Muscle layer of colon (tissue), 2 donors: ENCODE results near the gene GALP.
"Not testable (repeated sequence)": the region's sequence is repeated elsewhere in the genome, so short reads cannot be mapped to it uniquely, and the experiment has no call there.

Experiments
- H3K27ac ChIP-seq: one replicate; pipeline ENCODE4 v1.7.0; 2013; ENCODE audit warnings: low read depth, mild to moderate bottlenecking, low read length, moderate library complexity
- H3K27me3 ChIP-seq, 2 donors: one replicate each; pipeline ENCODE4 v1.7.0; 2013; ENCODE audit warnings: low read length in 2 of 2, mild to moderate bottlenecking in 2 of 2; ENCODE audit not compliant: insufficient read depth in 2 of 2, control insufficient read depth in 1 of 2
- H3K36me3 ChIP-seq: one replicate; pipeline ENCODE4 v1.7.0; 2013; ENCODE audit warnings: mild to moderate bottlenecking, low read length; ENCODE audit not compliant: insufficient read depth
- H3K4me1 ChIP-seq: one replicate; pipeline ENCODE4 v1.7.0; 2013; ENCODE audit warnings: mild to moderate bottlenecking, low read length; ENCODE audit not compliant: insufficient read depth
- H3K4me3 ChIP-seq, 2 donors: one replicate each; pipeline ENCODE4 v1.7.0; 2013; ENCODE audit warnings: low read length in 2 of 2, low read depth in 1 of 2, mild to moderate bottlenecking in 1 of 2, moderate library complexity in 1 of 2
- H3K9ac ChIP-seq: one replicate; pipeline ENCODE4 v1.7.0; 2013; ENCODE audit warnings: low read length
- H3K9me3 ChIP-seq: one replicate; pipeline ENCODE4 v1.7.0; 2013; ENCODE audit warnings: mild to moderate bottlenecking, low read length
- donor health status: abdominal sarcoma.
- donor health status: Adenocarcinoma of cecum.

Gene GALP

DNA sequence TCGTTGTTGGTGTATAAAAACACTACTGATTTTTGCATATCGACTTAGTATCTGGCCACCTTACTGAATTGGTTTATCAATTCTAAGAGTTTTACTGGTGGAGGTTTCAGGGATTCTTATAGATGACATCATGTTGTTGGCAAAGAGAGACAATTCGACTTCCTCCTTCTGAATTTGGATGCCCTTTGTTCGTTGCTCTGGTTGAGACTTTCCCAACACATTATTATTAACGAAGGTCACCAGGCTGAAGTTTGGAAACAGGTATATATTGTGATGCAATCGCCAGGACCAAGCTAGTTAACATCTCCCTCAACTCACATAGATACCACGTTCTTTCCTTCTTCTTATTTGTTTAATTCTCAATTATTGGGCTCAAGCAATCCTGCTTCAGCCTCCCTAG, 23.9 kb downstream of the GALP start:
- H3K36me3 ChIP-seq, result no peaks in the 10 kb centered on the region
- no peaks in the 10 kb centered on the region for H3K4me1 ChIP-seq
- H3K4me3 ChIP-seq, result no peak overlapping the region
- H3K27me3 ChIP-seq, result no peaks in the 10 kb centered on the region
- H3K9me3 ChIP-seq, result no peaks in the 10 kb centered on the region
- H3K27ac ChIP-seq, result no peak overlapping the region
- no peak overlapping the region for H3K9ac ChIP-seq

DNA sequence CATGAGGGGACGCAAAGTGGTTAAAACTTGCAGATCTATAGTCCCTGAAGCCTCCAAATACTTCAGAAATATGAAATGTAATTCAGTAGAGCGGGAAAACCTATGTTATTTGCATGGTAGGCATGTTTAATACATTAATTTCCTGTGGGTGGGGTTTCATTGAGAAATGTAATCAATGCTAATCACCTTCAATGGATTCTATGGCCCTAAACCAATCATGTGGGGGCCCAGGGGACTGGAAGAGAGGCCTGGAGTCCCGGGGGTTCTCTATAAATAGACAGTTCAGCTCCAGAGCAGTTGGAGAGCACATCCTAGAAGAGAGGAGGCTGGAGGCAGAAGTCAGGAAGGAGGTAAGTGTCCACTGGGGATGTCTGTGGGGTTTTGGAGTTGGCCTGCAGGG, 26.2 kb downstream of the GALP start, which contains the start of gene ZSCAN5C:
Gene ZSCAN5C (plus strand): TSS at position 301 of the 400 bp plus-strand sequence. CDS start 3,641 bp downstream, outside the sequence.
- no peaks in the 10 kb centered on the region for H3K9me3 ChIP-seq
- no peaks in the 10 kb centered on the region for H3K4me1 ChIP-seq
- H3K27ac ChIP-seq, result no peak within 1 kb of the TSS
- H3K9ac ChIP-seq, result no peak within 1 kb of the TSS
- no peak within 1 kb of the TSS for H3K4me3 ChIP-seq
- H3K27me3 ChIP-seq, result no peaks in the 10 kb centered on the region
- H3K36me3 ChIP-seq, result no peaks in the 10 kb centered on the region

DNA sequence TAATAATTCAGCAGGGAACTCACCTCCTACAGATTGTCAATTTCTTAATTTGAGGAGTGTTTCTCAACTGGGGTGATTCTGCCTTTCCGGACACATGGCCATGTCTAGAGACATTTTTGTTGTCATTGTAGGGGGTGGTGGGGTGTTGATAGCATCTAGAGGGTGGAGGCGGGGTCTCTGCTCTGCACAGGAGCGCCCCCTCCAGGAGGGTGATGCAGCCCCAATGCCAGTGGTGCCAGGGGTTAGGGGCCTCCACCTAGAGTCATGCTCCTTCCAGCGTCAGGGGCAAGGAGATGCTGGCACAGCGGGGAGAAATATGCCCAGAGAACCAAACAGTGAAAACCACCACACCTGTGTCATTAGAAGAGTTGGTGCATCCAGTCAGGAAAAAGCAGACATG, 31.8 kb downstream of the GALP start:
- not testable (repeated sequence) for H3K4me3 ChIP-seq, H3K36me3 ChIP-seq, H3K27me3 ChIP-seq, H3K9ac ChIP-seq, H3K4me1 ChIP-seq, H3K9me3 ChIP-seq, H3K27ac ChIP-seq

DNA sequence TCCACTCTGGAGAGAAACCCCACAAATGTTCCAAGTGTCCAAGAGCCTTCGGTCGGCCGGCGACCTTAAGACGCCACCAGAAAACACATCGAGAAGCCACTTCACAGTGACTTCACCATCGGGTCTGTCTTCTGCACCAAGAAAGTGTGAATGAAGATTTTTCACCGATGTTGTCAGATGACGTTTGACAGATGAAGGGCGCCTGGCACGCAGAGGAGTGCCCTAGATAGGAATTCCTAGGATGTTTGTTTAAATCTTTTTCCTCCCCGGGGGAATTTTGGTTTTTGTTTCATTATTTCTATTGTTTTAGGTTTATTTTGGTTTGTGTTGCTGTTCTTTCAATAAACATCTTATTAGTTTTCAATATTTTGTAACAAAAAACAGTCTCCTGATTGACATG, 33.3 kb downstream of the GALP start:
- Histone ChIP-seq H3K9ac (no peak overlapping the region), H3K4me3 (no peak overlapping the region), H3K27me3 (no peaks in the 10 kb centered on the region), H3K27ac (no peak overlapping the region), H3K36me3 (no peaks in the 10 kb centered on the region), H3K9me3 (no peaks in the 10 kb centered on the region), H3K4me1 (no peaks in the 10 kb centered on the region)

DNA sequence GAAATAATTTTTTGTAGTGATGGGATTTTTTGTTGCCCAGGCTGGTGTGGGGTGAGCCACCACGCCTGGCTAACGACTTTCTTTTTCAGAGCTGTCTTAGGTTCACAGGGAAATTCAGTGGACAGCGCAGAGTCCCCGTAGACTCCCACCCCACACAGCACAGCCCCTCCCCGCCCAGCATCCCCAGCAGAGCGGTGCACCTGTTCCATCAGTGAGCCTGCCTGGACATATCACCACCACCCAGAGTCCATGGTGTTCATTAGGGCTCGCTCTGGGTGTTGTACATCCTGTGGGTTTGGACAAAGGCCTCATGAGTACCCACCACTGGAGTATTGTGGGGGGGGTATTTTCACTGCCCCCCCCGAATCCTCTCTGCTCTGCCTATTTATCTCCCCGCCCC, 34.2 kb downstream of the GALP start:
- H3K27me3 ChIP-seq, H3K4me1 ChIP-seq, H3K9me3 ChIP-seq, H3K27ac ChIP-seq, H3K9ac ChIP-seq, H3K4me3 ChIP-seq, H3K36me3 ChIP-seq: not testable (repeated sequence)

DNA sequence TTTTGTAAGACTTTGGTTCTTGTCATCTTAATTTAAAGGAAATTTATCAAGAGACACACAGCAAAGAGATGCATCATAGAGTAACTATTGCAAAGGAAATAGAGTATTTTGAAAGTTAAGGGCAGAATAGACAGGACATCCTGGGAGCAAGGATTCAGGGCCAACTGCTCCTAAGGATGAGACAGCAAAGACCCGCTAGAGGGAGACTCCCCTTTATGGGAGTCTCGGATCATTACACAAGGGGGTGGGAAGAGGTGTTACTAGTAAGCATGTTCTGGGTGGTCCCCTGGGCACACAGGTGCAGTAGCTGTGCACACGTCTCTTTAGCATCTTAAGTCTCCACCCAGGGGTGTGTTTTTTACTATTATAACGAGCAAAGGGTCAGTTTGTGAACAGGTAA, 35.9 kb downstream of the GALP start:
- no peak overlapping the region for H3K9ac ChIP-seq
- no peaks in the 10 kb centered on the region for H3K9me3 ChIP-seq
- H3K4me3 ChIP-seq, result no peak overlapping the region
- H3K27ac ChIP-seq, result no peak overlapping the region
- no peaks in the 10 kb centered on the region for H3K36me3 ChIP-seq
- H3K4me1 ChIP-seq, result no peaks in the 10 kb centered on the region
- H3K27me3 ChIP-seq, result no peaks in the 10 kb centered on the region

DNA sequence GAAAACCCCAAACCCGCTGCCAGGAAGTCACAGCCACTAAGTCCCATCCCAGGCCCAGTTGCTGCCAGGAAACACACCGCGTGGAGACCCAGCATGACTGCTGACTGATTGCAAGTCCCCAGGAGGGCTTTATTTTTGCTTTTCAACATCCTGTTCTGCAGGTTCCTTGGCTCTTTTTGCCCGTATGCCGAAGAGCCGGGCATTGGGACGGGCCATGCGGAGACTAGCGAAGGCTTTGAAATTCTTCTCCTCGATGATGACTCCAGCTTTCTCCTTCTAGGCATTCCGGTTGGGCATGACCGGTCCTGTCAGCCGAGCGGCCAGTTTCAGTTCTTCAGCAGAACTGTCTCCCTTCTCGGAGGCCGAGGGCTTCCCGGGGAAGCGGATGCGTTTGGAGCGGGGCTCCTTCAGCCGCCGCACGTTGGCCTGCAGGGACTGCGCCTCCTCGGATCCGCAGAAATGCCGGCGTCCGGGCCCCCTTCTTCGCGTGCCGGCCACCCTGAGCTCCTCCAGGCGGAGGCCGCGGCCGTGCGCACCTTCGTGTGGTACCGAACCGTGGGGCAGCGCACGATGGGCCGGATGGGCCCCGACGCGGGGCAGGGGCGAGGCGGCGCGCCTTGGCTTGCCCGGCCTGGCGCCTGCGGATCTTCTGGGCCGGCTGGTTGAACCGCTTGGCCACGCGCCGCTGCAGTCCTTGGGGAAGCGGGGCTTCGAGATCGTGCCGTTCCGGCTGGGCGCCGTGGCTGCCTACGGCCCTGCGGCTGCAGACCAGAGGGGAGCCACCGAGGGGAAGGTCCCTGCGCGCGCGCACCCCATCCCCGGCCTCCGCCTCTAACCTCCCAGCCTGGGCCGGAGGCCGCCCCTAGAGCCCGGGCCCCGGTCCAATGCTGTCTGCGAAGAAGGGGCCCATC, 41.5 kb downstream of the GALP start:
- Histone ChIP-seq H3K4me1 (no peaks in the 10 kb centered on the region), H3K9me3 (no peaks in the 10 kb centered on the region), H3K27me3 (peaks cover 0 to 8% of the 10 kb centered on the region in 2 donors), H3K27ac (no peak overlapping the region), H3K36me3 (no peaks in the 10 kb centered on the region), H3K9ac (no peak overlapping the region), H3K4me3 (peak overlapping the region in 1 of 2 donors; percentile 35)

DNA sequence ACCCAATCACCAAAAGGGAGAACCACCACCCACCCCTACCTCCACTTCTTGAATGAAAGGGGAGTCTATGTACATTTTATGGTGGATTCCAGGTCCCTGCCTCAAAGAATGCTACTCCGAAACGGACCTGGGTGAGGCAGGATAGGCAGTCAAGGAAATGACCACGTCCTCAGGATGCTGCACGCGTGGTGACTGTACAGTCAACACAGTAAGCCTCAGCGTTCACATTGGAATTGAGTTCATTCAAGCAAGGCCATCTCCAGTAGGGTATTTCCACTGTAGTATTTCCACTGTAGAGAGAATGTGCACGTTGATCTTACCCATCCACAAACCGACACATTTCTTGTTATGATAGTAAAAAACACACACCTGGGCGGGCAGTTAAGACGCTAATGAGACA, 43.2 kb downstream of the GALP start:
- Histone ChIP-seq H3K9ac (no peak overlapping the region), H3K9me3 (no peaks in the 10 kb centered on the region), H3K4me1 (no peaks in the 10 kb centered on the region), H3K4me3 (no peak overlapping the region), H3K27me3 (peaks cover 0 to 8% of the 10 kb centered on the region in 2 donors), H3K36me3 (no peaks in the 10 kb centered on the region), H3K27ac (no peak overlapping the region)

DNA sequence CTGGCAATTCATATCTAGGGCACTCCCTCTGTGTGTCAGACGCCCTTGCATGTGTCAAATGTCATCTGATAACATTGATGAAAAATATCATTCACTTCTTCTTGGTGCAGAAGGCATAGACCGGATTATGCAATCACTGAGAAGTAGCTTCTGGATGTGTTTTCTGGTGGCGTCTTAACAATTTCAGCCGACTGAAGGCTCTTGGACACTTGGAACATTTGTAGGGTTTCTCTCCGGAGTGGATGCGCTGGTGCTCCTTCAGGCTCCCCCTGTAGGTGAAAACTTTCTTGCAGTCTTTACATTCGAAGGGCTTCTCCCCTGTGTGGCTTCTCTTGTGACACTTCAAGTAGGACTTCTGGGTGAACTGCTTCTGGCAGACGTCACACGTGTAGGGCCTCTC, 45.6 kb downstream of the GALP start:
- H3K9me3 ChIP-seq, H3K9ac ChIP-seq, H3K36me3 ChIP-seq, H3K4me1 ChIP-seq, H3K4me3 ChIP-seq, H3K27me3 ChIP-seq, H3K27ac ChIP-seq: not testable (repeated sequence)

DNA sequence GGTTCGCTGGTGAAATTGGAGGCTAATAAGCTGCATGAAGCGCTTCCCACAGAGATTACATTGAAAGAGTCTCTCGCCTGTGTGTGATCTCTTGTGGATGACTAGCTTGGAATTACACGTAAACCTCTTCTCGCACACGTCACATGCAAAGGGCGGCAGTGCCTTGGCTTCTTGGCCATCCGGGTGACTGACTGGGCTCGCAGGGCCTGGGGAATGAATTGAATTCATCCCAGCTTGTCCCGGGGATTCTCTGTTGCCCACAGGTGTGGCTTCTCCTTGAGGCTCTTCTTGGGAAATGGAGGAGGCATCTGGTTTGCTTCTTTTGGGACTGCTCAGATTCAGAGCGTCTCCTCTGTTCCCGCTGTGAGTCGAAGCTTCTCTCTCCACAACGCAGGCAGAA, 46.0 kb downstream of the GALP start:
- H3K9me3 ChIP-seq, result no peaks in the 10 kb centered on the region
- H3K36me3 ChIP-seq, result no peaks in the 10 kb centered on the region
- H3K9ac ChIP-seq, result no peak overlapping the region
- H3K27me3 ChIP-seq, result peaks cover 0 to 8% of the 10 kb centered on the region in 2 donors
- no peaks in the 10 kb centered on the region for H3K4me1 ChIP-seq
- H3K4me3 ChIP-seq, result no peak overlapping the region
- H3K27ac ChIP-seq, result no peak overlapping the region

DNA sequence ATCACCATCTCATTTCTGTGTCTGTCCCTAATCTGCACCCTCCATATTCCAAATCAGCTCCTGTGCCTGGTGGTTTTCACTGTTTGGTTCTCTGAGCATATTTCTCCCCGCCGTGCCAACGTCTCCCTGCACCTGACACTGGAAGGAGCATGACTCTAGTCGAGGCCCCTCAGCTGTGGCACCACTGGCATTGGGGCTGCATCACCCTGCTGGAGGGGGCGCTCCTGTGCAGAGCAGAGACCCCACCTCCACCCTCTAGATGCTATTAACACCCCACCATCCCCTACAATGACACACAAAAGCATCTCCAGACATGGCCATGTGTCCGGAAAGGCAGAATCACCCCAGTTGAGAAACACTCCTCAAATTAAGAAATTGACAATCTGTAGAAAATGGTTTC, 47.1 kb downstream of the GALP start:
- Histone ChIP-seq H3K27ac (no peak overlapping the region), H3K4me1 (no peaks in the 10 kb centered on the region), H3K9me3 (no peaks in the 10 kb centered on the region), H3K9ac (no peak overlapping the region), H3K4me3 (no peak overlapping the region), H3K27me3 (peaks cover 0 to under 1% of the 10 kb centered on the region in 2 donors), H3K36me3 (no peaks in the 10 kb centered on the region)

DNA sequence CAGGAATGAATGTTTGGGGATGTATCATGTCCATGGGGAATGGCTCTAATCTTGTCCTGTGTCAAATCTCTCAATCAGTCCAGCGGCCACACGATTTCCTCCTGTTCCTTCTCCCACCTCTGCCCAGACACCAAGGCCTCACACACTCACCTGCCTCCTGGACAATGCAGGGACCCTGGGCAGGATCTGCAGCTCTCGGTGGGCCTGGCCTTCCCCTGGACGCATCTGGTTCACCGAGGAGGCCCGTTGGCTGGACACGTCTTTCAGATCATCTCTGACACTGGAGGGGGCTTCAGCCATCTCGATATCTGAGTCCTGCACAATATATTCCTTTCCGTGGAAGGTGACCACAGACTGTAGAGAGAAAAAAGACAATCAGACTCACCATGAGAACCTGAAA, 47.7 kb downstream of the GALP start:
- Histone ChIP-seq H3K4me3 (no peak overlapping the region), H3K27ac (no peak overlapping the region), H3K36me3 (no peaks in the 10 kb centered on the region), H3K4me1 (no peaks in the 10 kb centered on the region), H3K9ac (no peak overlapping the region), H3K9me3 (no peaks in the 10 kb centered on the region), H3K27me3 (no peaks in the 10 kb centered on the region)
